ENCODE data around the gene DDI2.

- TF ChIP-seq CTCF (conservative IDR thresholded peaks at IDR 0.05; ENCODE audit: low read length) = no peak
- no peak for TF ChIP-seq EZH2phosphoT487 (IDR thresholded peaks at IDR 0.05; ENCODE audit: borderline replicate concordance)
Measured at GRCh38 chr1:15620902-15621682, 3.8 kb downstream of the DDI2 start.

Measured in Loucy (cell line).